GM21423 (cell line): Measurements from ENCODE around the gene UNCX.
"Not testable (repeated sequence)": the region's sequence is repeated elsewhere in the genome, so short reads cannot be mapped to it uniquely, and the experiment has no call there.

Source experiments
- ATAC-seq: cut with Tn5 transposase; IDR thresholded peaks from one replicate; pipeline ENCODE4 v1.9.1; 2021; ENCODE audit warnings: mild to moderate bottlenecking, moderate library complexity; ENCODE audit not compliant: unreplicated experiment

Gene UNCX

GRCh38 chr7:1274121-1274875 is 41.6 kb downstream of the UNCX start:
- ATAC-seq, result no peak

- no peak for ATAC-seq
Observed at GRCh38 chr7:1274876-1275375, 42.3 kb downstream of the UNCX start.

GRCh38 chr7:1275451-1276381 is 43.0 kb downstream of the UNCX start:
- no peak for ATAC-seq

GRCh38 chr7:1276626-1277175 is 44.0 kb downstream of the UNCX start:
- ATAC-seq, result no peak

GRCh38 chr7:1278543-1278942 is 45.9 kb downstream of the UNCX start:
- ATAC-seq, result no peak

- ATAC-seq, result no peak
Observed at GRCh38 chr7:1279041-1279440, 46.4 kb downstream of the UNCX start.

- ATAC-seq, result not testable (repeated sequence)
Observed at GRCh38 chr7:1279895-1280294, 47.2 kb downstream of the UNCX start.

GRCh38 chr7:1281068-1281467 is 48.4 kb downstream of the UNCX start:
- ATAC-seq, result no peak

GRCh38 chr7:1282679-1283078 is 50.0 kb downstream of the UNCX start:
- ATAC-seq, result no peak

- no peak for ATAC-seq
Observed at GRCh38 chr7:1283337-1283736, 50.7 kb downstream of the UNCX start.

- ATAC-seq, result no peak
Observed at GRCh38 chr7:1283941-1284742, 51.5 kb downstream of the UNCX start.

- ATAC-seq, result no peak
Observed at GRCh38 chr7:1284743-1285458, 52.2 kb downstream of the UNCX start.

- no peak for ATAC-seq
Observed at GRCh38 chr7:1285556-1286301, 53.1 kb downstream of the UNCX start.
